Kidney capillary endothelial cell (primary cell): ENCODE data around the gene SCG3.
A peak's percentile ranks its signal among the peaks of the same experiment; 100 is the strongest.
"Not testable (repeated sequence)": the region's sequence is repeated elsewhere in the genome, so short reads cannot be mapped to it uniquely, and the experiment has no call there.

ENCODE experiments used
- DNase-seq: peaks from one replicate; pipeline ENCODE4 v3.0.0-alpha.2; 2018; ENCODE audit warnings: low spot score

The SCG3 gene

GRCh38 chr15:51681303-51681963 lies at the start of gene SCG3:
Gene SCG3 (plus strand): TSS chr15:51681503. CDS start chr15:51681756, 253 bp downstream.
- DNase-seq = peak; percentile 58

GRCh38 chr15:51634591-51635198 lies 46.6 kb upstream of the SCG3 start:
- DNase-seq = no peak

- no peak for DNase-seq
Measured at GRCh38 chr15:51641490-51642130, 39.7 kb upstream of the SCG3 start.

GRCh38 chr15:51642696-51643095 lies 38.6 kb upstream of the SCG3 start:
- no peak for DNase-seq

GRCh38 chr15:51647128-51647562 lies 34.2 kb upstream of the SCG3 start:
- DNase-seq = no peak

GRCh38 chr15:51648101-51648500 lies 33.2 kb upstream of the SCG3 start:
- DNase-seq = not testable (repeated sequence)

- DNase-seq = not testable (repeated sequence)
Measured at GRCh38 chr15:51648643-51649042, 32.7 kb upstream of the SCG3 start.

- peak; percentile 73 for DNase-seq
Measured at GRCh38 chr15:51649659-51650521, 31.4 kb upstream of the SCG3 start.

- no peak for DNase-seq
Measured at GRCh38 chr15:51652084-51652668, 29.1 kb upstream of the SCG3 start.

GRCh38 chr15:51655401-51656057 lies 25.8 kb upstream of the SCG3 start:
- DNase-seq = not testable (repeated sequence)

GRCh38 chr15:51658664-51659063 lies 22.6 kb upstream of the SCG3 start:
- DNase-seq = no peak

GRCh38 chr15:51661072-51661471 lies 20.2 kb upstream of the SCG3 start:
- no peak for DNase-seq

- no peak for DNase-seq
Measured at GRCh38 chr15:51667478-51667877, 13.8 kb upstream of the SCG3 start.

- DNase-seq = no peak
Measured at GRCh38 chr15:51668446-51668845, 12.9 kb upstream of the SCG3 start.

- no peak for DNase-seq
Measured at GRCh38 chr15:51669381-51669780, 11.9 kb upstream of the SCG3 start.

- no peak for DNase-seq
Measured at GRCh38 chr15:51672155-51672687, 9.1 kb upstream of the SCG3 start.

GRCh38 chr15:51672913-51673857 lies 8.1 kb upstream of the SCG3 start:
- no peak for DNase-seq

- DNase-seq = no peak
Measured at GRCh38 chr15:51675234-51675633, 6.1 kb upstream of the SCG3 start.

- no peak for DNase-seq
Measured at GRCh38 chr15:51677021-51677420, 4.3 kb upstream of the SCG3 start.

GRCh38 chr15:51677452-51677851 lies 3.9 kb upstream of the SCG3 start:
- DNase-seq = no peak
